ENCODE results near the gene TM9SF3.

TM9SF3 gene

GRCh38 chr10:96586419-96587263 is at the start of gene TM9SF3:
TSS of gene TM9SF3 (minus strand) at chr10:96587012. CDS start at chr10:96586835, 177 bp downstream.
- DNase-seq, result peak; percentile 88 to 89

- DNase-seq, result no peak
Observed at GRCh38 chr10:96636551-96636950, 49.7 kb upstream of the TM9SF3 start.

- DNase-seq, result no peak
Observed at GRCh38 chr10:96632974-96633710, 46.3 kb upstream of the TM9SF3 start.

- DNase-seq, result no peak
Observed at GRCh38 chr10:96627292-96627691, 40.5 kb upstream of the TM9SF3 start.

GRCh38 chr10:96626795-96627194 is 40.0 kb upstream of the TM9SF3 start:
- DNase-seq, result no peak

- DNase-seq, result no peak
Observed at GRCh38 chr10:96625173-96625572, 38.4 kb upstream of the TM9SF3 start.

- no peak for DNase-seq
Observed at GRCh38 chr10:96622013-96622787, 35.4 kb upstream of the TM9SF3 start.

- DNase-seq, result no peak
Observed at GRCh38 chr10:96619796-96620773, 33.3 kb upstream of the TM9SF3 start.

- DNase-seq, result no peak
Observed at GRCh38 chr10:96619120-96619519, 32.3 kb upstream of the TM9SF3 start.

- DNase-seq, result no peak
Observed at GRCh38 chr10:96618653-96619052, 31.8 kb upstream of the TM9SF3 start.

GRCh38 chr10:96616961-96617360 is 30.1 kb upstream of the TM9SF3 start:
- DNase-seq, result no peak

- DNase-seq, result no peak
Observed at GRCh38 chr10:96614515-96614914, 27.7 kb upstream of the TM9SF3 start.

- no peak for DNase-seq
Observed at GRCh38 chr10:96613576-96613975, 26.8 kb upstream of the TM9SF3 start.

- DNase-seq, result no peak
Observed at GRCh38 chr10:96612055-96612830, 25.4 kb upstream of the TM9SF3 start.

GRCh38 chr10:96610817-96611216 is 24.0 kb upstream of the TM9SF3 start:
- DNase-seq, result peak; percentile 17 to 23

- DNase-seq, result no peak
Observed at GRCh38 chr10:96609510-96609909, 22.7 kb upstream of the TM9SF3 start.

- DNase-seq, result no peak
Observed at GRCh38 chr10:96608805-96609204, 22.0 kb upstream of the TM9SF3 start.

GRCh38 chr10:96608262-96608661 is 21.4 kb upstream of the TM9SF3 start:
- DNase-seq, result no peak

GRCh38 chr10:96606946-96607345 is 20.1 kb upstream of the TM9SF3 start:
- no peak for DNase-seq

- no peak for DNase-seq
Observed at GRCh38 chr10:96606216-96606615, 19.4 kb upstream of the TM9SF3 start.

GRCh38 chr10:96600337-96600736 is 13.5 kb upstream of the TM9SF3 start:
- DNase-seq, result no peak
